Activated T-cell treated with anti-CD3 and anti-CD28 coated beads, Interleukin-2, amount 50 U/mL, for 72 hours (primary cell): ENCODE measurements around the gene MPC1. TPM values are rescaled to one million over a fixed set of nuclear protein-coding genes. Genes with fewer than 3 reads are reported as not detected.

Source experiments
- ATAC-seq, 2 donors: fragments of 150-1000 bp; cut with Tn5 transposase; replicated peaks in 1 of 2; 2 replicates each; pipeline ENCODE4 v1.10.0; 2021; ENCODE audit warnings: moderate library complexity in 2 of 2, mild to moderate bottlenecking in 1 of 2
- DNase-seq, 2 donors: peaks; one replicate each; pipeline ENCODE4 v3.0.0; 2021 to 2022; ENCODE audit warnings: mixed read lengths in 1 of 2
- H3K27ac Mint-ChIP-seq: one replicate; pipeline ENCODE4 v1.8.0; 2022; ENCODE audit warnings: mild to moderate bottlenecking, moderate library complexity, mixed read lengths
- H3K27me3 Mint-ChIP-seq: one replicate; pipeline ENCODE4 v1.8.0; 2022; ENCODE audit warnings: low read depth, mixed read lengths
- H3K36me3 Mint-ChIP-seq, 2 donors: one replicate each; pipeline ENCODE4 v1.8.0; 2022; ENCODE audit warnings: mixed read lengths in 2 of 2, mild to moderate bottlenecking in 1 of 2; ENCODE audit not compliant: insufficient read depth in 2 of 2
- H3K4me1 Mint-ChIP-seq: one replicate; pipeline ENCODE4 v1.8.0; 2022; ENCODE audit warnings: low read depth, mixed read lengths
- H3K4me3 Mint-ChIP-seq, 2 donors: one replicate each; pipeline ENCODE4 v1.8.0; 2022; ENCODE audit warnings: mild to moderate bottlenecking in 2 of 2, mixed read lengths in 2 of 2, moderate library complexity in 2 of 2
- H3K9me3 Mint-ChIP-seq, 2 donors: one replicate each; pipeline ENCODE4 v1.8.0; 2022; ENCODE audit warnings: mixed read lengths in 2 of 2
- total RNA-seq, 2 donors: library from RNA; stranded (reverse); gene quantifications; one replicate each; pipeline ENCODE4 v1.2.3, GENCODE V29; 2022

MPC1 gene
- total RNA-seq = 10 to 100 TPM; 23.6 to 26.8 TPM

DNA sequence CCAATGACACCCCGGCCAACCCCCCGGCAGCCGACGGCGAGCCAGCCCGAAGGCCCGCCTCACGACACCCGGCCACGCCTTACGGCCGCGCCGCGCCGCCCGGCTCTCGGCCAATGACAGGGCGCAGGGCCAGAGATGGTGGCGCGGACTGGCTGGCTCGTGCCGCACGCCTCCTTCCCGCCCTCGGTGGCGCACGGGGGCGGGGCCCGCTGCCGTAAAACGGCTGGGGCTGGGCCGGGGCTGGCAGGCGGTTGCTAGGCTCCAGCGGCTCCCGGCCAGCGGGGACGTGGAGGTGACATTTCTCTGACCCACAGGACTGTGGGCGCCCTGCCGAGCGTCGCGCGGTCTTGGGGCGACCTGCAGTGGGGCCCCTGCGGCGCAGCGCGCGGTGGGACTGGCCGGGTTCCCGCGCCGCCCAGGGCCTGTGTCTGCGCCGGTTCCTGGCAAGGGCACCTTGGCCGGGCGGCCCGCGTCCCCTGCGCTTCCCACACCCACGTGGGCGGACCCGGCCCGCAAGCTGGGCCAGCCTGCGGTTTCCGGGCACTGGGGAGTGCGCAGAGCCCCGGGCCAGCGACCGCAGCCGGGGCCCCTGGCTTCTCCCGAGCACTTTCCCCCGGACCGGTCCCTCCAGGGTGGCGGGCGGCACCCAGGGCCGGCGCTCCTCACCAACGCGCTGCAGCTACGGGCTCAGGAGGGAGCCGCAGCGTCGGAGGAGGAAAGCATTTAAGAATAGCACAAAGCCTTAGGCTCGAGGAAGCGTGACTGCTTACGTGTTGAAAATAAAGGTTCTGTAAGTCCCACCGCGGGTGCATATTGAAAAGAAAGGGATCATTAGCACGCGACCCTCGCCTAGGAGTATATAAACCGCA, at the start of gene MPC1:
Gene MPC1 (minus strand): TSS at position 8 of the 869 bp plus-strand sequence. CDS start 64 bp downstream, outside the sequence.
- peak within 1 kb of the TSS; percentile 92 to 95 for H3K4me3 Mint-ChIP-seq
- no peaks in the 10 kb centered on the region for H3K27me3 Mint-ChIP-seq
- H3K36me3 Mint-ChIP-seq = no peaks in the 10 kb centered on the region
- H3K27ac Mint-ChIP-seq = peak within 1 kb of the TSS; percentile 75
- peaks cover 17% of the 10 kb centered on the region for H3K4me1 Mint-ChIP-seq
- no peaks in the 10 kb centered on the region for H3K9me3 Mint-ChIP-seq
- peak; percentile 96 to 98 for DNase-seq
- peak; percentile 93 for ATAC-seq

- Mint-ChIP-seq H3K4me1 (no peaks in the 10 kb centered on the region), H3K4me3 (no peak overlapping the region), H3K36me3 (peaks cover 2% of the 10 kb centered on the region in 2 donors), H3K27me3 (no peaks in the 10 kb centered on the region), H3K9me3 (no peaks in the 10 kb centered on the region), H3K27ac (no peak overlapping the region)
- ATAC-seq = no peak
- no peak for DNase-seq
Observed at GRCh38 chr6:166430269-166430668, 47.5 kb upstream of the MPC1 start.

DNA sequence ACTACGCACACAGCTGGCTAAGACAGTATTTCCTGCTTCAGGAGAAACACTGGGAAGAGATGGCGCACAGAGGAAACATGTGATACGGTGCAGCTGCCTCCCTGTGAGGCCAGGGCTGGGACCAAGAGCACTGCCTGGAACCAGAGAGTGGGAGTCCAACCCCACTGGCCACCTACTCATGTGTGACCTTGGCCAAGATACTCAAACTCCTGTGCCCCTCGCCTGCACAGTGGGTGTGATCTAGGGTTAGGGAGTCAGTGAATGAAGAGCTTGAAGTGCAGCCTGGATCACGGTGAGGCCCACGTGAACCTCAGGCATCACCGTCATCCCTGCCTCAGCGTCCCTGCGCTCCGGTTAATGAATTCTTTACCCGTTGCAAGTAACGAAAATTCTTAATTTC, 41.7 kb upstream of the MPC1 start:
- Mint-ChIP-seq H3K9me3 (no peaks in the 10 kb centered on the region), H3K4me1 (peaks cover 20% of the 10 kb centered on the region), H3K27me3 (no peaks in the 10 kb centered on the region), H3K4me3 (no peak overlapping the region), H3K27ac (no peak overlapping the region), H3K36me3 (peaks cover 0 to 2% of the 10 kb centered on the region in 2 donors)
- DNase-seq (no peak), ATAC-seq (no peak)

GRCh38 chr6:166423781-166424180, 41.0 kb upstream of the MPC1 start:
- no peak for ATAC-seq
- DNase-seq = no peak
- Mint-ChIP-seq H3K27me3 (no peaks in the 10 kb centered on the region), H3K9me3 (no peaks in the 10 kb centered on the region), H3K4me3 (no peak overlapping the region), H3K4me1 (peaks cover 26% of the 10 kb centered on the region), H3K36me3 (no peaks in the 10 kb centered on the region), H3K27ac (no peak overlapping the region)

DNA sequence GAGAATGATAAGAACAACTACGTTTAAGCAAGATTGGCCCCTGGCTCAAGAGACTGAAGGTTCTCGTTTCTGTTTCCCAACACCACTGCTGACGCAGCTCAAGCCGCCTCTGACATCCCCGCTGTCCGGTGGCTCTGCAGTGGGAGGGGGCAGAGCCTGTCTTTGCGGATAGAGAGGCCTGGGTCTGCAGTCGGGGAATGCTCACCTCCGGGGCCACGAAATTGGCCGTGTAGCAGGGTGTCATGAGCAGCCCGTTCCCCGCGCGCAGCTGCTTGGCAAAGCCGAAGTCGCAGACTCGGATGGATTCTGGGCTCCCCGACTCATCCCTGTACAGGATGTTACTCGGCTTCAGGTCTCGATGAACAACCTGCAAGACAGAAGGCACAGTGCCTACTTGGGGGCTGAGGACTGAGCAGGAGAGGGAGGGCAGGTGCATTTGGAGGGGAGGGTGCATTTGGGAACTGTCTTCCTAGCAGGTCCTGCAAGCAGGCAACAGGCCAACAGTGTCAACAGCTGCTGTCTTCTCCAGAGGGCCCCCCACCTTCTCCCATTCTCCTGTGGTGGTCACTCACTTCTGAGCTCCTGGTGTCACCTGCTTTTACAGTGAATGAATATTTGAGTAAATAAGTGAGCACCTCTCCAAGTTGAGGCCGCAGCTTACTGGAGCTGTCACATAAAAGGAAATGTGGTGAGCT, 40.5 kb upstream of the MPC1 start:
- H3K27me3 Mint-ChIP-seq = no peaks in the 10 kb centered on the region
- ATAC-seq = no peak
- DNase-seq = no peak
- H3K27ac Mint-ChIP-seq = no peak overlapping the region
- H3K36me3 Mint-ChIP-seq = no peaks in the 10 kb centered on the region
- no peak overlapping the region for H3K4me3 Mint-ChIP-seq
- peaks cover 32% of the 10 kb centered on the region for H3K4me1 Mint-ChIP-seq
- no peaks in the 10 kb centered on the region for H3K9me3 Mint-ChIP-seq

DNA sequence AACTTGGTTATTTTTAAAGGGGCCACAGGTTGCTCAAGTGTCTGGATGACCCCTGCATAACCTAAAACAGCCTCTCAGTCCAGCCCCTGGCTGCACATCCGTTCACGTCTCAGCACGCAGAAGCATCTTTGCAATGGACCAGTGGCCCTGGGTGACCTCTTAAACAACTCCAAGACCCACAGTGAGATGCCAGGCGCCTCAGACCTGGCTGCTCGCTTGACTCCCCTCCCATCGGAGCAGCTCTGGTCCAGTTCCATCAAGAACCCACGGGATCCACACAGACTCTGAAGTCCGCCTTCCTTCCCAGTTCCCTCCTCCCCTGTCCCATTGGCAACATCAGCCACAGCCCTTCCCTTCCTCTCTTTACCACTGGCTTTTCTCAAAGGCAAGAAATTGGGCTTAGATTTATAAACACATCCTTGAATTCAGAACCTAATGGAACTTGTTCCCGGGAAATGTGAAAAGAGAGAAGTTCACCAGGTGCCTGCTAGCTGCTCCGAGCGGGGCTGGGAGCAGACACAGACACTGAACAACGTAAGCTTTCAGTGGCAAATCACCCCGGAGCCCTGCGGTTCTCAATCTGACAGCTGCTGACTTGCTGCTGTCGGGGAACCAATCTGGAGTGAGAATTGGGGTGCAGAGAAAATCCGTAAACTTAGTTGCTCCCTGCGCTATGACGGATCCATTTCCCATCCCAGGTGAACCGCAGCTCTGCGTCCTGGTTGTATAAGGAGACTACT, 39.6 kb upstream of the MPC1 start:
- Mint-ChIP-seq H3K36me3 (no peaks in the 10 kb centered on the region), H3K27ac (no peak overlapping the region), H3K4me1 (peaks cover 40% of the 10 kb centered on the region), H3K9me3 (no peaks in the 10 kb centered on the region), H3K4me3 (no peak overlapping the region), H3K27me3 (no peaks in the 10 kb centered on the region)
- DNase-seq (no peak), ATAC-seq (no peak)

GRCh38 chr6:166420351-166420750, 37.6 kb upstream of the MPC1 start:
- Mint-ChIP-seq H3K9me3 (peaks cover 14% of the 10 kb centered on the region in 2 donors), H3K27ac (no peak overlapping the region), H3K4me3 (no peak overlapping the region), H3K4me1 (peaks cover 60% of the 10 kb centered on the region), H3K36me3 (peaks cover 18% of the 10 kb centered on the region in 2 donors), H3K27me3 (no peaks in the 10 kb centered on the region)
- no peak for DNase-seq
- no peak for ATAC-seq

DNA sequence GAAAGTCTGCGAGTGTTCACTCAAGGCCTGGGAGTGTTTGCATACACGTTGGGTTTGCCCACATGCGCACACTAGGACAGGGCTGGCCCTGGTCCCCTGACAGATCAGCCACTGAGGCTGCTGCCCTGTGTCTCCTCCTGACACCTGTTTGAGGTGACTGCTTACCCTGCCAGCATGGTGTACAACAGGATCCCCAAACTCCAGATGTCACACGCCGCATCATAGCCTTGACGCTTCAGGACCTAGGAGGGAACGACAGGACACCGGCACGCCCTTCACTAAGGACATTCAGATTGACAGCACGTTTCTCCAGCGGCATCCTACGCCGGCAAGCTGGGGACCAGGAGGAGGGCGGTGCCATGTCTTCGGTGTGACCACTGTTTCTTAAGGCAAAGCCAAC, 37.0 kb upstream of the MPC1 start:
- peak; percentile 6 to 14 for ATAC-seq

GRCh38 chr6:166419286-166419685, 36.5 kb upstream of the MPC1 start:
- ATAC-seq = peak; percentile 74 to 80
- Mint-ChIP-seq H3K4me3 (peak overlapping the region; percentile 36 to 58), H3K9me3 (peaks cover 14 to 16% of the 10 kb centered on the region in 2 donors)

More for the DNA sequence above, 37.0 kb upstream of the MPC1 start:
- Mint-ChIP-seq H3K27me3 (no peaks in the 10 kb centered on the region), H3K36me3 (peaks cover 20 to 21% of the 10 kb centered on the region in 2 donors), H3K4me3 (peak overlapping the region; percentile 36 to 58), H3K27ac (no peak overlapping the region), H3K4me1 (peaks cover 67% of the 10 kb centered on the region), H3K9me3 (peaks cover 14 to 16% of the 10 kb centered on the region in 2 donors)
- DNase-seq = no peak

DNA sequence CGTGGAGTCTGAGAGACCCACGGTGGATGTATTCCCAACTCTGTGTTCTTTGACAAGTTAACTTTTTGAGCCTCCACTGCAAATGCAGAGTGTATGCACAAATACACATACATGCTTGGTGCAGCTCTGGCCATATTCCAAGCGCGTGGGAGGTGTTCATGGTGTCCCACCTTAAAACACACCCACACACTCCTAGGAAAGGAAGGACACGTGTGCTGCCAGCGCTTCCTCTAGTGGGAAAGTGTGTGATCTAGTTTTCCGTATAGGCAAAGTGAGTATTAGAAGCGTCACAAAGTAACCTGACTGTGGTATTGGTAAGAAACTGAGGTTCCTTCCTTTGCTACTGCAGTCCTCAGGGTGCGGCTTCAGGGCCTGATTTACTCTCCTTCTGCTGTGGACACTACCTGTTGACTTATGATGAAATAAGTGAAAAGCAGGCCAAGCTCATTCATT, 36.0 kb upstream of the MPC1 start:
- Mint-ChIP-seq H3K9me3 (peaks cover 14 to 16% of the 10 kb centered on the region in 2 donors), H3K27me3 (no peaks in the 10 kb centered on the region), H3K4me3 (peak overlapping the region; percentile 36 to 58), H3K36me3 (peaks cover 21 to 23% of the 10 kb centered on the region in 2 donors), H3K27ac (peak overlapping the region; percentile 69), H3K4me1 (peaks cover 73% of the 10 kb centered on the region)
- ATAC-seq = peak; percentile 24 to 26
- DNase-seq = peak in 1 of 2 donors; percentile 14

More at GRCh38 chr6:166419286-166419685, 36.5 kb upstream of the MPC1 start:
- Mint-ChIP-seq H3K4me1 (peaks cover 71% of the 10 kb centered on the region), H3K36me3 (peaks cover 21 to 23% of the 10 kb centered on the region in 2 donors), H3K27me3 (no peaks in the 10 kb centered on the region), H3K27ac (peak overlapping the region; percentile 69)
- DNase-seq = peak; percentile 74 to 80

DNA sequence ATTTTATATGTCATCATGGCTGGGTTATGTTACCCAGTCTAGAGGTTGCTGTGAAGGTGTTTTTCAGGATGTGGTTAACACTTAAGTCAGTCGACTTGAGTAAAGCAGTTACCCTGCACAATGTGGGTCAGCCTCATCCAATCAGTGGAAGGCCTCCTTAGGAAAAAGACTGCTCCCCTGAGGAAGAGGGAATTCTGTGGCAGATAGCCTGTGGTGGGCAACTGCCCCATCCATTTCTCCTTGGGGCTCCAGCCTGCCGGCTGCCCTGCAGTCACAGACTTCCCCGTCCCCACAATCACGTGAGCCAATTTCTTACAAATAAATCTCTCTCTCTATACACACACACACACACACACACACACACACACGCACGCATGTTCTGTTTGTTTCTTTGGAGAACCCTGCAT, 34.5 kb upstream of the MPC1 start:
- Mint-ChIP-seq H3K4me1 (peaks cover 84% of the 10 kb centered on the region), H3K9me3 (peaks cover 14 to 16% of the 10 kb centered on the region in 2 donors), H3K36me3 (peaks cover 21 to 23% of the 10 kb centered on the region in 2 donors), H3K27ac (peak overlapping the region; percentile 66), H3K27me3 (no peaks in the 10 kb centered on the region), H3K4me3 (peak overlapping the region; percentile 35 to 61)
- ATAC-seq = peak; percentile 79 to 84
- DNase-seq = peak; percentile 47 to 48

- peak overlapping the region; percentile 35 to 61 for H3K4me3 Mint-ChIP-seq
Observed at GRCh38 chr6:166415833-166416347, 33.1 kb upstream of the MPC1 start.

More at GRCh38 chr6:166415833-166416347, 33.1 kb upstream of the MPC1 start:
- peaks cover 90% of the 10 kb centered on the region for H3K4me1 Mint-ChIP-seq
- no peaks in the 10 kb centered on the region for H3K27me3 Mint-ChIP-seq
- DNase-seq = no peak
- no peak for ATAC-seq
- H3K9me3 Mint-ChIP-seq = peaks cover 14 to 16% of the 10 kb centered on the region in 2 donors
- H3K27ac Mint-ChIP-seq = peak overlapping the region; percentile 82
- peaks cover 21 to 23% of the 10 kb centered on the region in 2 donors for H3K36me3 Mint-ChIP-seq
